HCT116 (cell line): ENCODE results near the gene TMCO4. TPM values are rescaled to one million over a fixed set of nuclear protein-coding genes. Genes with fewer than 3 reads are reported as not detected.

ENCODE experiments used
- ATAC-seq: fragments of 200-7000 bp; cut with Tn5 transposase; 2 replicates; pipeline ENCODE4 v1.9.1; 2020; ENCODE audit warnings: mild to moderate bottlenecking, moderate library complexity
- BruUV-seq: library from RNA; stranded (reverse); fragments of 400-500 nt; replicated peaks from 2 replicates; lab custom pipeline; 2021; lab: Mats Ljungman, UMichigan
- CTCF ChIA-PET: fragments of 300-600 bp; sonication (Branson Sonifier 250); formaldehyde crosslinking; loops from one replicate; lab custom pipeline; 2021; ENCODE audit warnings: antibody characterized with exemption; lab: Charles Lee
- POLR2A ChIA-PET: fragments of 300-600, 350-600 bp; sonication (Branson Sonifier 250); formaldehyde crosslinking; loops from one replicate; lab custom pipeline; 2021; ENCODE audit warnings: antibody characterized with exemption; lab: Charles Lee
- RAD21 ChIA-PET, 2 experiments: fragments of 300-600 bp; sonication (Branson Sonifier 250); formaldehyde crosslinking; loops; one replicate each; lab custom pipeline; 2023; ENCODE audit warnings: low total read pairs in 2 of 2; ENCODE audit not compliant: uncharacterized antibody in 2 of 2, unreplicated experiment in 2 of 2, low non-redundant PET in 1 of 2; lab: Charles Lee
- DNase-seq: peaks from one replicate; pipeline ENCODE4 v3.0.0-alpha.2; 2010; ENCODE audit warnings: low read depth, low spot score
- H2AFZ ChIP-seq: fragments of 200-600 bp; shearing (Covaris generic), sonication (generic); 2 replicates; pipeline ENCODE4 v1.6.1; 2017; ENCODE audit warnings: low read depth, mixed run types, mixed read lengths, antibody characterized with exemption, low read length; ENCODE audit not compliant: poor library complexity, severe bottlenecking
- H3K27ac ChIP-seq: 2 replicates; pipeline ENCODE4 v1.5.1; 2012; ENCODE audit warnings: low read depth, low read length
- H3K27me3 ChIP-seq: fragments of 200-600 bp; sonication (generic); 2 replicates; pipeline ENCODE4 v1.6.1; 2016; ENCODE audit warnings: mixed run types, low read length, mixed read lengths; ENCODE audit not compliant: insufficient read depth
- H3K36me3 ChIP-seq, 2 experiments: fragments of 200-500 bp in 1 of 2; fragments of 200-600 bp in 1 of 2; sonication (Bioruptor generic) in 1 of 2; sonication (generic) in 1 of 2; 2 replicates each; pipeline versions ENCODE4 v1.5.1 to v1.6.1; 2014 to 2016; ENCODE audit warnings: low read length in 2 of 2, inconsistent platforms in 1 of 2, mixed read lengths in 1 of 2, mixed run types in 1 of 2; ENCODE audit not compliant: insufficient read depth in 2 of 2, control insufficient read depth in 1 of 2
- H3K4me1 ChIP-seq, 2 experiments: fragments of 200-600 bp in 1 of 2; sonication (generic) in 1 of 2; 2 replicates each; pipeline versions ENCODE4 v1.5.1 to v1.6.1; 2012 to 2017; ENCODE audit warnings: low read length in 2 of 2, inconsistent platforms in 1 of 2, mild to moderate bottlenecking in 1 of 2, mixed read lengths in 1 of 2, mixed run types in 1 of 2, moderate library complexity in 1 of 2; ENCODE audit not compliant: insufficient read depth in 2 of 2, control insufficient read depth in 1 of 2
- H3K4me2 ChIP-seq: fragments of 200-600 bp; sonication (generic); 2 replicates; pipeline ENCODE4 v1.6.1; 2017; ENCODE audit warnings: mixed run types, low read length, mixed read lengths
- H3K4me3 ChIP-seq, 2 experiments: fragments of 200-600 bp in 1 of 2; sonication (generic) in 1 of 2; replicated peaks in 1 of 2; 2 replicates each; pipeline ENCODE4 v1.5.1; 2011 to 2016; ENCODE audit warnings: low read length in 2 of 2, control low read depth in 1 of 2, low read depth in 1 of 2, mild to moderate bottlenecking in 1 of 2, mixed read lengths in 1 of 2, mixed run types in 1 of 2
- H3K79me2 ChIP-seq: fragments of 200-600 bp; sonication (generic); 2 replicates; pipeline ENCODE4 v1.6.1; 2017; ENCODE audit warnings: mild to moderate bottlenecking, mixed run types, low read length, moderate library complexity, mixed read lengths; ENCODE audit not compliant: insufficient read depth
- H3K9ac ChIP-seq: fragments of 200-600 bp; sonication (generic); 2 replicates; pipeline ENCODE4 v1.6.1; 2016; ENCODE audit warnings: low read length, mixed read lengths
- H3K9me2 ChIP-seq: fragments of 200-600 bp; sonication (generic), shearing (Covaris generic); 2 replicates; pipeline ENCODE4 v1.6.1; 2017; ENCODE audit warnings: mixed run types, mild to moderate bottlenecking, moderate library complexity; ENCODE audit not compliant: insufficient read depth
- H3K9me3 ChIP-seq, 2 experiments: fragments of 200-500 bp in 1 of 2; fragments of 200-600 bp in 1 of 2; sonication (Bioruptor generic) in 1 of 2; sonication (generic) in 1 of 2; 2 replicates each; pipeline ENCODE4 v1.6.1; 2014 to 2017; ENCODE audit warnings: low read length in 2 of 2, mixed read lengths in 2 of 2, inconsistent platforms in 1 of 2, low read depth in 1 of 2, mild to moderate bottlenecking in 1 of 2, mixed run types in 1 of 2, moderate library complexity in 1 of 2; ENCODE audit not compliant: control insufficient read depth in 1 of 2, insufficient read depth in 1 of 2
- H4K20me1 ChIP-seq: fragments of 200-600 bp; sonication (generic), shearing (Covaris generic); 2 replicates; pipeline ENCODE4 v1.6.1; 2017; ENCODE audit warnings: mixed run types, mild to moderate bottlenecking, moderate library complexity; ENCODE audit not compliant: insufficient read depth
- CBX3 ChIP-seq: IDR thresholded peaks from 2 replicates; pipeline ENCODE4 v1.6.1; 2012; ENCODE audit warnings: low read depth
- CEBPB ChIP-seq: IDR thresholded peaks from 2 replicates; pipeline ENCODE4 v1.6.1; 2012; ENCODE audit warnings: low read depth
- EGR1 ChIP-seq: IDR thresholded peaks from 2 replicates; pipeline ENCODE4 v1.6.1; 2012; ENCODE audit warnings: low read depth
- ELF1 ChIP-seq: IDR thresholded peaks from 2 replicates; pipeline ENCODE4 v1.6.1; 2012; ENCODE audit warnings: low read depth, borderline replicate concordance
- EZH2 ChIP-seq: fragments of 200-600 bp; sonication (generic); IDR thresholded peaks from 2 replicates; pipeline ENCODE4 v1.6.1; 2017; ENCODE audit warnings: antibody characterized with exemption, mixed run types
- FOSL1 ChIP-seq: IDR thresholded peaks from 2 replicates; pipeline ENCODE4 v1.6.1; 2012; ENCODE audit warnings: low read depth
- MAX ChIP-seq: IDR thresholded peaks from 2 replicates; pipeline ENCODE4 v1.6.1; 2012
- POLR2A ChIP-seq: IDR thresholded peaks from 2 replicates; pipeline ENCODE4 v1.7.0; 2011; ENCODE audit warnings: borderline replicate concordance; ENCODE audit not compliant: insufficient read depth, insufficient read length; ENCODE audit errors: extremely low read depth
- POLR2AphosphoS5 ChIP-seq: IDR thresholded peaks from 2 replicates; pipeline ENCODE4 v1.6.1; 2011; ENCODE audit warnings: mild to moderate bottlenecking, low read depth, low read length, moderate library complexity
- REST ChIP-seq: IDR thresholded peaks from 2 replicates; pipeline ENCODE4 v1.6.1; 2012; ENCODE audit warnings: low read depth
- SP1 ChIP-seq: IDR thresholded peaks from 2 replicates; pipeline ENCODE4 v1.6.1; 2012; ENCODE audit warnings: low read depth
- SRF ChIP-seq: IDR thresholded peaks from 2 replicates; pipeline ENCODE4 v1.6.1; 2012; ENCODE audit warnings: low read depth
- TCF7L2 ChIP-seq: IDR thresholded peaks from 2 replicates; pipeline ENCODE4 v1.7.0; 2011; ENCODE audit warnings: borderline replicate concordance, inconsistent platforms; ENCODE audit not compliant: insufficient read depth, insufficient read length; ENCODE audit errors: extremely low read depth
- YY1 ChIP-seq: IDR thresholded peaks from 2 replicates; pipeline ENCODE4 v1.6.1; 2011; ENCODE audit warnings: low read length, low read depth, moderate library complexity, mild to moderate bottlenecking; ENCODE audit not compliant: insufficient replicate concordance; ENCODE audit errors: extremely low read depth
- intact Hi-C: fragments of 100-400 bp; cut with micrococcal nuclease; formaldehyde crosslinking; loops from 2 replicates; pipeline ENCODE4 v1.10.0; 2022
- total RNA-seq: library from RNA; stranded (reverse); gene quantifications from one replicate; pipeline ENCODE4 v1.2.1, GENCODE V29; 2021; ENCODE audit not compliant: unreplicated experiment

The TMCO4 gene
- total RNA-seq, 1 experiment from 2014 or later = 12.7 TPM

GRCh38 chr1:19765623-19766022 lies 34.1 kb downstream of the TMCO4 start:
- ChIA-PET RAD21 (no interaction called here), POLR2A (no interaction called here), CTCF (interaction anchor here (1.0 kb wide), 1 partner anchor 50 kb away, joined by 3 read pairs; no protein-coding TSS in a partner anchor)
- no peaks in the 10 kb centered on the region for H3K36me3 ChIP-seq
- H3K4me2 ChIP-seq = peak overlapping the region; percentile 71
- H3K9me3 ChIP-seq = no peaks in the 10 kb centered on the region
- peak overlapping the region; percentile 47; the same call in 1 of the 2 replicates for H3K27ac ChIP-seq
- H3K27me3 ChIP-seq = no peaks in the 10 kb centered on the region
- no peaks in the 10 kb centered on the region for H3K79me2 ChIP-seq
- peak; percentile 54 for DNase-seq
- intact Hi-C loops = no loop called here
- H3K4me3 ChIP-seq = peak overlapping the region in 1 of 2 experiments; percentile 16; a peak in 1 of 4 replicates
- H3K9ac ChIP-seq = peak overlapping the region; percentile 31; the same call in 1 of the 2 replicates
- peak overlapping the region; percentile 62 for H2AFZ ChIP-seq
- TF ChIP-seq SP1 = peak; percentile 65
- TF ChIP-seq POLR2AphosphoS5 = peak; percentile 13; the same call in 1 of the 2 replicates
- peak; percentile 16; the same call in 1 of the 2 replicates for TF ChIP-seq MAX
- peak; percentile 66; the same call in 1 of the 2 replicates for TF ChIP-seq CBX3
- TF ChIP-seq FOSL1 = peak; percentile 65
- peak; percentile 76 for TF ChIP-seq YY1
- TF ChIP-seq EZH2 = no peak
- no peak for TF ChIP-seq POLR2A
- TF ChIP-seq EGR1 = no peak
- peaks cover 15 to 25% of the 10 kb centered on the region in 2 experiments for H3K4me1 ChIP-seq
- no peaks in the 10 kb centered on the region for H4K20me1 ChIP-seq
- no TSS peak for BruUV-seq
- no peaks in the 10 kb centered on the region; the same call in 1 of the 2 replicates for H3K9me2 ChIP-seq
- ATAC-seq = peak; percentile 78

GRCh38 chr1:19764848-19765247 lies 34.9 kb downstream of the TMCO4 start:
- Histone ChIP-seq H3K9ac (0 out of 2 replicates have a peak overlapping the region, but pooled peaks have one; percentile 18), H3K79me2 (no peaks in the 10 kb centered on the region), H2AFZ (no peak overlapping the region), H3K27ac (peak overlapping the region; percentile 47; the same call in 1 of the 2 replicates), H3K9me2 (no peaks in the 10 kb centered on the region; the same call in 1 of the 2 replicates), H3K9me3 (no peaks in the 10 kb centered on the region), H3K4me3 (no peak overlapping the region), H3K4me1 (peaks cover 15 to 28% of the 10 kb centered on the region in 2 experiments), H3K4me2 (peak overlapping the region; percentile 71), H3K36me3 (no peaks in the 10 kb centered on the region), H4K20me1 (no peaks in the 10 kb centered on the region), H3K27me3 (no peaks in the 10 kb centered on the region)
- RAD21 ChIA-PET = no interaction called here
- CTCF ChIA-PET = no interaction called here
- POLR2A ChIA-PET = no interaction called here
- TF ChIP-seq REST = no peak
- TF ChIP-seq CEBPB = no peak
- no peak for TF ChIP-seq SRF
- TF ChIP-seq FOSL1 = no peak
- no peak for TF ChIP-seq POLR2A
- TF ChIP-seq ELF1 = no peak
- TF ChIP-seq MAX = no peak
- no peak for TF ChIP-seq TCF7L2
- DNase-seq (no peak), ATAC-seq (no peak)
- BruUV-seq = no TSS peak
- intact Hi-C loops = loop anchor here (5.0 kb wide), 1 partner anchor 117 kb away; the partner anchor contains the start of gene OTUD3
